Mesodermal cell (in vitro differentiated cells): ENCODE measurements around the gene PLEKHA7.

Experiments
- H3K27ac ChIP-seq: 2 replicates; pipeline ENCODE4 v1.7.0; 2013; ENCODE audit warnings: mild to moderate bottlenecking, low read depth, low read length, moderate library complexity; ENCODE audit not compliant: severe bottlenecking
- H3K36me3 ChIP-seq: 2 replicates; pipeline ENCODE4 v1.7.1; 2013; ENCODE audit warnings: mild to moderate bottlenecking, low read length, moderate library complexity; ENCODE audit not compliant: control insufficient read depth, insufficient read depth
- H3K4me1 ChIP-seq: one replicate; pipeline ENCODE4 v1.7.1; 2013; ENCODE audit warnings: mild to moderate bottlenecking, low read length; ENCODE audit not compliant: insufficient read depth, control insufficient read depth, poor library complexity, severe bottlenecking
- H3K4me3 ChIP-seq: 2 replicates; pipeline ENCODE4 v1.7.0; 2013; ENCODE audit warnings: low read length, control low read depth, mild to moderate bottlenecking; ENCODE audit not compliant: insufficient read depth, poor library complexity, severe bottlenecking; ENCODE audit errors: extremely low read depth
- H3K9me3 ChIP-seq: 2 replicates; pipeline ENCODE4 v1.7.1; 2013; ENCODE audit warnings: mild to moderate bottlenecking, low read length, moderate library complexity; ENCODE audit not compliant: control insufficient read depth
- WGBS, 2 experiments: methylation state at CpG; one replicate each; pipeline ENCODE4 v1.1.5; 2013; ENCODE audit warnings: missing lambda C conversion rate in 2 of 2; ENCODE audit not compliant: insufficient coverage in 2 of 2; 5-methylcytosine and 5-hydroxymethylcytosine counted together

Gene PLEKHA7

DNA sequence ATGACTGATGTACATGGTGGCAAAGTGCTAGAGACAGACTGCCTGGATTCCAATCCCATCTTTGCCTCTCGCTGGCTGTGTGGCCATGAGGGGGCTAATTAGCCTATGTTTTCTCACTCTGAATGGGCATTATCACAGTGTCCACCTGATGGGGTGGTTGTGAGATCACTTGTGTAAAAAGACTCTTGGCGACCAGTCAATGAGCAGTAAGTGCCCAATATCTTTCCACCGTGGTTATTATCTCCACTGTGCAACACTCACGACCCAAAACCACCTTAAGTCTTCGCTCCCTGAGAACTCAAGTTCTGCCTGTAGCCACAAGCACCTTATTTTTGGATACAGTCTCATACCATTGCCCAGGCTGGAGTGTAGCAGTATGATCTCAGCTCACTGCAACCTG, 52.1 kb downstream of the PLEKHA7 start:
- Histone ChIP-seq H3K9me3 (no peaks in the 10 kb centered on the region), H3K4me3 (no peak overlapping the region), H3K36me3 (no peaks in the 10 kb centered on the region), H3K4me1 (peaks cover 11% of the 10 kb centered on the region), H3K27ac (no peak overlapping the region)
- WGBS, 2 experiments: 76 to 77% methylated on average over 4 to 5 of the region's 5 CpGs

DNA sequence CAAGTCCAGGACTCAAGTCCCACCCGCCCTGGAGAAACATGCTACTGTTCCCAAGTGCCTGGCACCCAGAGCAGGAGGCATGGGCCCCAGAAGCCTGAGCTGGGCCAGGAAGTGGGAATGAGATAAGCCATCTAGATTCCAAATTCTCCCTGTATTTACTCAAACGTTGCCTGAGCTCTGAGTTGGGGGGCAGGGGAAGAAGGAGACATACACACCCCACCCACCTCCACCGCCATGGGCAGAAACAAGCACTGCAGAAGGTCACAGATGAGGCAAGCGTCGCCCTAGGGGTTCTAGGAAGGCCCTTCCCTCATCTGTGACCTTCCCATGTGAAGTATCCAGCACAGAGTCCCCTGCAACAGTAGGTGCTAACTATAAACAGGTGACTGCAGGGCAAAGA, 54.0 kb downstream of the PLEKHA7 start:
- H3K4me3 ChIP-seq: no peak overlapping the region
- no peak overlapping the region for H3K27ac ChIP-seq
- no peaks in the 10 kb centered on the region for H3K36me3 ChIP-seq
- no peaks in the 10 kb centered on the region for H3K9me3 ChIP-seq
- peaks cover 11% of the 10 kb centered on the region for H3K4me1 ChIP-seq
- WGBS, 2 experiments: 71% methylated on average over 2 of the region's 5 CpGs; no CpG with 5 or more reads in 1 of the 2 experiments

DNA sequence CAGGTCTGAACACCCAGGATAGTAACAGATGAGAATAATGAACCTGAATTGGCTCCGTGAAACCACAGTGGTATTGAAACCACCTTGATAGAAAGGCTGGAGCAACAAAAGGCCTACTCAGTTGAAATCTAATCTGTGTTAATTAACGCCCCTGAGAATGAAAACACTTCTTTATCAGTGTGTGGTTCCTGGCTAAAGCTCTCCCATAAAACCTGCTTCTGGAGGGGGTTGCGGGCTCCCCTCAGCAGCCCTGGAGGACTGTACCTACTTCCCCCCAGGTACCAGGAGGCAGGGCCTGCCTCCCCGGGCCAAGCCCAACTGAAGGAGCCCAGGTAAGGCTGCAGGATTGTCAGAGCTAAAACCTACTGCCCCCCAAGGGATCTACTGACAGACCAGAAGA, 54.6 kb downstream of the PLEKHA7 start:
- Histone ChIP-seq H3K4me1 (peaks cover 11% of the 10 kb centered on the region), H3K36me3 (no peaks in the 10 kb centered on the region), H3K9me3 (no peaks in the 10 kb centered on the region), H3K27ac (no peak overlapping the region), H3K4me3 (no peak overlapping the region)
- 83 to 85% methylated on average over 3 to 4 of the region's 4 CpGs for WGBS, 2 experiments

DNA sequence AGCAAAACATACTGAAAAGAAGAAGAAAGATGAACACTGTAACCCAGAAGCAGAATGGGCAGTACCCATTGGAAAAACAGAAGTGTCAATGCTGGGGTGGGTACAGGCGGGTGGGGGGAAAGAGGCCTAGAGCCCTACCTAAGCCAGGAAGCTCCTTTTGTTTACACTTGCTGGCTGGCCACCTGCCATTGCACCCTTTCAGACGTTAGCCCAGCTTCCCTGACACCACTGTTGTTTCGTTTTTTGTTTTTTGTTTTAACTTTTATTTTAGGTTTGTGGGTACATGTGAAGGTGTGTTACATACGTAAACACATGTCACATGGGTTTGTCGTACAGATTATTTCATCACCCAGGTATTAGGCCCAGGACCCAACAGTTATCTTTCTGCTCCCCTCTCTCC, 55.4 kb downstream of the PLEKHA7 start:
- H3K36me3 ChIP-seq: no peaks in the 10 kb centered on the region
- H3K4me3 ChIP-seq: no peak overlapping the region
- H3K9me3 ChIP-seq: no peaks in the 10 kb centered on the region
- peaks cover 11% of the 10 kb centered on the region for H3K4me1 ChIP-seq
- 96 to 100% methylated on average over 2 to 3 of the region's 5 CpGs for whole genome bisulfite sequencing, 2 experiments
- H3K27ac ChIP-seq: no peak overlapping the region

DNA sequence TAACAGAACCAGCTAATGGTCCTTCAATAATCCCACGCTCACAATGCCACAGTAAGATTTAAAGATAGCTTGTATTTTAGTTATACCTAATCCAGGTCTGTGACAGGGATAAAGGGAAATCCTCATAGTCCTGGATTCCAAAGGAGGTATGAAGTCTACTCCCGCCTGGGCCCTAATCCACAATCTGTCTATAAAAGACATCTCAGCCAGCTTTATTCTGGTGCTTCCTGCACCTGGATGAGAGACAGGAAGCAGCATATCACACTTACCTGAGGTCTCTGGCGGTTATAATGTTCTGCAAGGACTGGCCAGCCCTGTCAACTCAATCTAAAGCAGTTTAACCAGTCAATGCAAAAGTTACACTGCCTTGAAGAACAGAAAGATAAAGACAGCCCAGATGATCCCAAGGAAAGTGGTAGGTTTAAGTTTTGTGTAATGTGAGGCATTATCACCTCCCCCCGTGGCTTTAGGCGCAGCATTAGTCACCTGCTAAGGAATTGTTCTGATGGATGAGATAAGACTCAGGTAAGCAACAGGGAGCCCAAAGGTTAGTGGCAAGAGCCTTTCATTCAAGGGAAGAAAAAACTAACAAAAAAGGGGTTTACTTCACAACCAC, 57.6 kb downstream of the PLEKHA7 start:
- no peak overlapping the region for H3K4me3 ChIP-seq
- 64 to 92% methylated on average over 2 to 3 of the region's 5 CpGs for WGBS, 2 experiments
- no peaks in the 10 kb centered on the region for H3K9me3 ChIP-seq
- H3K4me1 ChIP-seq: peaks cover 14% of the 10 kb centered on the region
- no peak overlapping the region for H3K27ac ChIP-seq
- H3K36me3 ChIP-seq: no peaks in the 10 kb centered on the region

DNA sequence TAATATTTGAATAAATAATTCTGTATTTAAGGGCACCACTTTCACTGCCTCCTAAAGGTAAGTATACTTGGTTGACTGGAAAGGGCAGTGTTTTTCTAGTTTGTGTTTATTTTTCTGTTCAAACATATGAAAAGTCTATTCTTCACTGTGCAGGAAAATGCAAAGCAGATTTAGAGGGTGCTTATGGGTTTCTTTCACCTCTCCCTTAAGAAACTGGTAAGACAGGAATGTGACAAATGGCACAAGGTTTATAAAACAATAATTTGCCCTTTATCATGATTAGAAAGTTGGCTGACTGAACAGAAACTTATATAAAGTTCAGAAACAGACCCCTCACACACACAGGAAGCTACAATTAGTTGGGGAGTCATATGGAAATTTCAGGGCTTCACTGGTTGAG, 60.6 kb downstream of the PLEKHA7 start:
- H3K27ac ChIP-seq: no peak overlapping the region
- no peaks in the 10 kb centered on the region for H3K36me3 ChIP-seq

DNA sequence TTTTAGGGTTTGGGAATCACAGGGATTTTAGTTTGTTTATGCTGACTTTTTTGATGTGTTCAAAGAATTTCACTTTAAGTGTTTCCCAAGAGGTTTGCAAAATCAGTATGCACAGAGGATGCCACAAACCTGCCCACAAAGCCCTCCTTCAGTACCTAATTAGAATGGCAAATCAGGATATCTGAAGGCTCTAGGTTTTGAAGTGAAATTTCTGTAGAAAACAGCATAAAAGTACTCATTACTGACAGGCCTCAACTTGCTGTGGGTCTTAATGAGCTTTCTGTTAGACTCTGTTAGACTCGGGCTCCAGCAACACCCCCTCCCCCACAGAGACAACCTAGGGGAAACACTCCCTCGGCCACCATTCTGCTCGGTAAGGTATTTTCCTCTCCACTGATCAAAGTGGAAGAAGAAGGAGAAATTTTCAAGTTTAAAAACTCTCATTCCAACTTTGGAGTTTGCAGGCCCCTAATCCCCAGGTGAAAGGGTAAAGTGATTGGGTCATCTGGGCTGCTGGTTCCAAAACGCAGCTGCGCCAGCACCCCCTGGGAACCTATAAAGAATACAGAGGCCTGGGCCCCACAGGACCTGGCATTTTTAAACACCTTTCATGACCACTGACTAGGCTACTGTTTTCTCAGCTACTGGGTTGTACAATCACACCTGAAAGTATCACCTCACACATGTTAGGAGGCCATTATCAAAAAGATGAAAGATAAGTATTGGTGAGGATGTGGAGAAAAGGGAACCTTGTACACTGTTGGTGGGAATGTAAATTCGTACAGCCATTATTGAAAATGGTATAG, 67.5 kb downstream of the PLEKHA7 start:
- Histone ChIP-seq H3K4me1 (no peaks in the 10 kb centered on the region), H3K9me3 (no peaks in the 10 kb centered on the region), H3K27ac (no peak overlapping the region), H3K36me3 (no peaks in the 10 kb centered on the region), H3K4me3 (no peak overlapping the region)
- 76 to 100% methylated on average over 1 to 3 of the region's 6 CpGs for WGBS, 2 experiments

More for the DNA sequence above, 60.6 kb downstream of the PLEKHA7 start:
- Histone ChIP-seq H3K4me1 (peaks cover 3% of the 10 kb centered on the region), H3K4me3 (no peak overlapping the region), H3K9me3 (no peaks in the 10 kb centered on the region)

DNA sequence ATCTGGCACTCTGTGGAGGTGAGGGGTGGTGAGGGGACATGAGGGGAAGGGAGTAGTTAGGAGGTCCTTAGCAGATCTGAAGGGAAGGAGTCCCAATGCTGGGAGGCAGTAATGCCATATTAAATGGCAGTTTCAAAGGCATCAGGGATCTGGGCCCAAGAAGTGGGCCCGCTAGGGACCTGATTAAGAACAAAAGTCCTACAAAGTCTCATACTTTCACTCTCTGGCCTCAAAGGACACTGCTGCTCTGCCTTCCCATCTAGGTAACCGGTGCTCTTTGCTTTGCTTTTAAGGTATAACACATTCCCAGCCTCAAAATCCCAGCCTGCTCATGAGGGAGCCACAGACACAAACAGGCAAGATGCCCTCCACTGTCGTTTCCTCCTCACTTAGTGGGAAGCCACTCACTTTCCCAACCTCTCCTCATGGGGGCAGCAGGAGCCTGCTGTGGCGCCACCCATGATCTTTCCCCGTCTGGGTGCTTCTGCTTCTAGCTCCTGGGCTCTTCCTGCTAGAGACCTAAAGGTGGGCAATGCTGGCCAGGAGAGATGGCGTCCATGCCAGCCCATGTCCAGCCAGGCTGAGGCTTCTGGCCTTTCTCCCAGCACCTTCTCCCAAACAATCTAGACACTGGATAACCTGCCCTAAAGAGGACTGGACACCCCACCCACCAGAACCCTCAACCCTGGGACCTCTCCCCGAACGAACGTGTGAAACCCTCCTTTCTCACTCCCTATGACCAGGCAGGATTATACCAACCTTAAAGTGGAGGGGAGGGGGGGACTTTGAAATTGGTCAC, 68.3 kb downstream of the PLEKHA7 start:
- no peak overlapping the region for H3K4me3 ChIP-seq
- no peaks in the 10 kb centered on the region for H3K4me1 ChIP-seq
- H3K27ac ChIP-seq: no peak overlapping the region
- WGBS, 2 experiments: 47 to 48% methylated on average over 5 to 6 of the region's 9 CpGs
- no peaks in the 10 kb centered on the region for H3K36me3 ChIP-seq
- H3K9me3 ChIP-seq: no peaks in the 10 kb centered on the region

DNA sequence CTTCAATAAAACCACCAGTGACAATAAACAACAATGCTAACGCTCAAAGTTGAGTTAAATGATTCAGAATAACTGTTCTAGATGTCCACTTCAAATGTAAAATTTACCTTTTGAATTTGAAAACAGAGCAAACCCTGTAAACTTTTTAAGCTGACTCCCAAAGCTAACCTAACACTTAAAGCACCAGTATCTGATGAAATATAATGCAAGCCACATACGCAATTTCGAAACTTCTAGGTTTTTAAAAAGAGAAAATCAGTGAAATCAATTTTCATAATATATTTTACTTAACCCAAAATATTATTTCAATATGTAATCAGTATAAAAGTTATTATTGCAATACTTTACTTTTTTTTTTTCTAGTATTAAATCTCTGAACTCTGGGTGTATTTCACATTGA, 71.3 kb downstream of the PLEKHA7 start:
- Histone ChIP-seq H3K27ac (no peak overlapping the region), H3K36me3 (no peaks in the 10 kb centered on the region), H3K9me3 (no peaks in the 10 kb centered on the region), H3K4me1 (no peaks in the 10 kb centered on the region), H3K4me3 (no peak overlapping the region)
- WGBS, 2 experiments: 86% methylated on average over 1 of the region's 3 CpGs; no CpG with 5 or more reads in 1 of the 2 experiments

DNA sequence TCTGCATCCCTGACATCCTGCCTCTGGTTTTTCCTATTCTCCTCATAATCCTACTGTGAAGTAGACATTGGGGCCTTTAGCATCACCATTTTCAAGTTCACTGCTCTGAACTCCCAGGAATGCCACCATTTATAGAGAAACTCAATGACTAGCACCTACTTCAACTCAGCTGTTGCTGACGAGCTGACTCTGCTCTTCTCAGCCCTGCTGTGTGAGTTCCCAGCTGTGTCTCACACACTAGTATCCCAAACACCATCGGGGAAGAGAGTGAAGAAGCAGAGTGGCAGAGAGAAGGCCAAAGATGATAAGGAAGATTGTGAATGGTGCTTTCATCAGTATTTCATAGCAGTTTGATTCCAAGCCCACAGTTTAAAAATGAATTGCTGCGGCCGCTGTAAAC, 71.9 kb downstream of the PLEKHA7 start:
- Histone ChIP-seq H3K4me1 (no peaks in the 10 kb centered on the region), H3K9me3 (no peaks in the 10 kb centered on the region), H3K4me3 (no peak overlapping the region), H3K36me3 (no peaks in the 10 kb centered on the region), H3K27ac (no peak overlapping the region)
- no CpG with 5 or more reads among the region's 4 CpGs for WGBS, 2 experiments
